ENCODE results near the gene CASQ2. TPM values are rescaled to one million over a fixed set of nuclear protein-coding genes. Genes with fewer than 3 reads are reported as not detected.

The CASQ2 gene
- total and polyA plus RNA-seq, 12 donors: 0.14 to 4.1 (median 0.34) TPM; not detected in 2

DNA sequence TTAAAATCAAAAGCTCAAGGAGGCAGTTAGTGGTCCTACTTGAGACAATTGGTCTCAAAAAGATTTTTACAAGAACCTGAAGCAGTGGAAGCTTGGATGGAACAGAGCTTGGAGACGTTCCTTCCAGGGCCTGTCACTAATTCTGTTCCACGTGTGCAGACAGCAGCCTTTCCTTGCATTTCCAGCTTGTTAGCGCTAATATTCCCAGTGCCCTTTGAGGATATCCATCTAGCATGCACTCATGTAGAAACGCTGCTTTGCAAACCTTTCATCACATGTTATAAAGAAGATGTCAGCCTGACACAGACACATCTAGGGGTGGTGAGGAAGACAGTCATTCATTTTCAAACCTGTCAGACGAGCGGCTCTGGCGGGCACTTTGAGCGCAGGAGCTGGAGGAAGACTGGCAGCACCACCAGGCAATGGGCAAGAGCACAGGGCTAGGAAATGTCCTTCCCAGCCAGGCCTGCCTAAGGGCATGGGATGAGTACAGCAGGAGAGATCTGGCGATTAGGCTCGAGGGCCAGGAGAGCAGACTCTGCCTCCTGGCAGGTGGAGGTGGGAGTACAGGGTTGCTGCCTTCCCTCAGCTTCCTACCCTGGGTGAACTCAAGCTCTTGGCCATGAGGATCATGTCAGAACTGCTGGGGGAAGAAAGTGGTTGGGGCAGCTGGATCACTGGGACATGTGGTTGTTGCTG is 55.5 kb downstream of the CASQ2 start:
- WGBS, 4 donors: 59 to 81% (median 76%) methylated on average over 10 of the region's 10 CpGs
- Histone ChIP-seq H3K4me1 (replicated peaks in 1 of 2) (no peaks in the 10 kb centered on the region), H3K27ac (no peak overlapping the region), H3K27me3 (peaks cover 3% of the 10 kb centered on the region), H3K36me3 (replicated peaks in 1 of 2) (no peaks in the 10 kb centered on the region), H3K9me3 (replicated peaks in 1 of 3) (no peaks in the 10 kb centered on the region), H3K4me3 (no peak overlapping the region)
- TF ChIP-seq CTCF (IDR thresholded peaks at IDR 0.05): no peak
- no peak for TF ChIP-seq POLR2A (IDR thresholded peaks at IDR 0.05)
- no peak for DNase-seq
- intact Hi-C loops (cut with DNase I): loop anchor here (5.0 to 10.0 kb wide), 2 partner anchors 52 to 59 kb away; partner anchors contain the start of gene CASQ2 (in 1 of the 2)

GRCh38 chr1:115710859-115711624 is 57.5 kb downstream of the CASQ2 start:
- Histone ChIP-seq H3K27me3 (peaks cover 3% of the 10 kb centered on the region), H3K9me3 (replicated peaks in 1 of 3) (no peaks in the 10 kb centered on the region), H3K4me3 (no peak overlapping the region), H3K36me3 (replicated peaks in 1 of 2) (no peaks in the 10 kb centered on the region), H3K4me1 (replicated peaks in 1 of 2) (no peaks in the 10 kb centered on the region), H3K27ac (no peak overlapping the region)
- intact Hi-C loops (cut with DNase I): loop anchor here (5.0 to 10.0 kb wide), 2 partner anchors 54 to 61 kb away; partner anchors contain the start of gene CASQ2 (in 1 of the 2)
- 56 to 66% (median 62%) methylated on average over 6 to 9 of the region's 9 CpGs for WGBS, 4 donors
- DNase-seq: no peak
- TF ChIP-seq CTCF (IDR thresholded peaks at IDR 0.05) (no peak), POLR2A (IDR thresholded peaks at IDR 0.05) (no peak)

DNA sequence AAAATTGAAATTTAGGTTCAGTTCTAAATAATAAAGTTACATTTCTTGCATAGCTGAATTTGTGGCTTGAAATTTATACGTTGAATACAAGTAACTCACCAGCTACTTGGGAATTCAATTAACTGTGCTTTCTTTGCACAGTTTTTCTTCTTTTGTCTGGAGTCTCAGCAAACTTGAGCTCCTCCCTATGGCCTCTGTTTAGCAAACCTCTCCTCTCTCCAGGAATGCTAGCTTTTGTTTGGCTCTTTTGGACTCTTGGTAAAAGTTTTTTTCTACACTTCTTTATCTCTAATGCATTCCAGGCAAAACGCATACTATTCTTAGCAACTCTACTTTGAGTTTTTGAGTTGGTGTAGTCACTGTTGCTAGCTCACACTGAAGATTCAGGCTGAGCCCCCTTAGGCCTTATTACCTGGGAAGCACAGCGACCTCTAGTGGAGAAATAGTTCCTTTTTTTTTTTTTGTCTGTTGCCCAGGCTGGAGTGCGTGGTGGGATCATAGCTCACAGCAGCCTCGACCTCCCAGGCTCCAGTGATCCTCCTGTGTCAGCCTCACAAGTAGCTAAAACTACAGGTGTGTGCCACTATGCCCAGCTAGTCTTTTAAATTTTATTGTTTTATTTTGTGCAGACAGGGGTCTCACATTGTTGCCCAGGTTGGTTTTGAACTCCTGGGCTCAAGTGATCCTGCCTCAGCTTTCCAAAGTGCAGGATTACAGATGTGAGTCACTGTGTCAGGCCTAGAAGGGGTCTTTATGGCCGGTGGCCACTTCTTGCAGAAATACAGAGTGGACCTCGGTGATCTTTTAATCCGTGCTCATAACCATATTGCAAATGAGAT is 61.7 kb downstream of the CASQ2 start:
- DNase-seq: peak in 2 of 7 donors; percentile 28 to 34
- intact Hi-C loops (cut with DNase I): loop anchor here (5.0 to 10.0 kb wide), 2 partner anchors 92 to 100 kb away; no protein-coding TSS in a partner anchor
- Histone ChIP-seq H3K9me3 (replicated peaks in 1 of 3) (no peaks in the 10 kb centered on the region), H3K27ac (no peak overlapping the region), H3K36me3 (replicated peaks in 1 of 2) (no peaks in the 10 kb centered on the region), H3K4me1 (replicated peaks in 1 of 2) (no peaks in the 10 kb centered on the region), H3K4me3 (no peak overlapping the region), H3K27me3 (peaks cover 3% of the 10 kb centered on the region)
- TF ChIP-seq CTCF (IDR thresholded peaks at IDR 0.05) (peak; percentile 31 to 73 (median 60)), POLR2A (IDR thresholded peaks at IDR 0.05) (no peak)
- 36 to 44% (median 39%) methylated on average over 8 of the region's 8 CpGs for WGBS, 4 donors
